HG03354 (cell line): Measurements from ENCODE around the gene SLC10A7.

Source experiments
- ATAC-seq: cut with Tn5 transposase; IDR thresholded peaks from one replicate; pipeline ENCODE4 v1.9.1; 2021; ENCODE audit warnings: mild to moderate bottlenecking; ENCODE audit not compliant: unreplicated experiment, poor library complexity, severe bottlenecking

SLC10A7 gene, protein sequence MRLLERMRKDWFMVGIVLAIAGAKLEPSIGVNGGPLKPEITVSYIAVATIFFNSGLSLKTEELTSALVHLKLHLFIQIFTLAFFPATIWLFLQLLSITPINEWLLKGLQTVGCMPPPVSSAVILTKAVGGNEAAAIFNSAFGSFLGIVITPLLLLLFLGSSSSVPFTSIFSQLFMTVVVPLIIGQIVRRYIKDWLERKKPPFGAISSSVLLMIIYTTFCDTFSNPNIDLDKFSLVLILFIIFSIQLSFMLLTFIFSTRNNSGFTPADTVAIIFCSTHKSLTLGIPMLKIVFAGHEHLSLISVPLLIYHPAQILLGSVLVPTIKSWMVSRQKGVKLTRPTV

DNA sequence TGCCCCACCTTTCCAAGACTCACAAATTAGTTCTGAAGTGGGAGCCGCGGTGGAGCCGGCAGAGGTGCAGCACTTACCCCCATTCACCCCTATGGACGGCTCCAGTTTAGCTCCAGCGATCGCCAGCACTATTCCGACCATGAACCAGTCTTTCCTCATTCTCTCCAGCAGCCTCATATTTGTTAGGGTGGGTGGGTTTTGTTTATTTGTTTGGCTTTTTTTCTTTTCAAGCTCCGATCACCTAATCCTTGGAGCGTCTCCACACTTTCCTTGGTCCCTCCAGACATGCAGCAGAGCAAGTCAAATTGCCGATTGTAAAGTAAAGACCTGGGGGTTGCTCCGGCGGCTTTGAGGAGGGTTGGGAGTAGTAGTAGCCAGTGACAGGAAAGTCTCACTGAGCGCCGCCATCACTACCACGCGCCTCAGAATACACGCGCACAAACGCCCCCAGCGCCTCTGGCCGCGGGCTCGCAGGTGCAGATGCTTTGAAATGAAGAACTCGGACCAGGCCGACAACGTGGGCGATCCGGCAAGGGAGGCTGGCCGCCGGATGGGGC lies at the start of gene SLC10A7:
Gene SLC10A7 (minus strand): TSS at position 400 of the 557 bp plus-strand sequence. CDS start 223 bp downstream, at position 177.
- peak; percentile 86 for ATAC-seq

DNA sequence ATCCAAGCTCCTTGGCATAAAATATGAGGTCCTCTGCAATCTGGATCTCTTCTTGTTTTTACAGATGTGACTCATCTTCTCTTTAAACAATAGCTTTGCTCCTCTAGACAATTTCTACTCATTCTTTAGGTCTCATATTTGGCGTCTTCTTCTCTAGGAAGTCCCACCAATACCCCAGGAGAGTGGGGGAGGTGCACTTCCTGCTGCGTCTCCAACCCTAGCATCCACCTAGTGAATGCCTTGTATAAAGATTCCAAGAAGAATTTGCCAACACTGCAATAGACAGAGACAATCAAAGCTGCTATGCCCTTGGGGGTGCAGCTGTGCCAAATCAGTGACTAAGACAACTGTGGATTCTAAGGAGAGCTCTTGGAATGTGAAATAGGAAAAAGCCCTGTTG lies 45.7 kb upstream of the SLC10A7 start:
- no peak for ATAC-seq

DNA sequence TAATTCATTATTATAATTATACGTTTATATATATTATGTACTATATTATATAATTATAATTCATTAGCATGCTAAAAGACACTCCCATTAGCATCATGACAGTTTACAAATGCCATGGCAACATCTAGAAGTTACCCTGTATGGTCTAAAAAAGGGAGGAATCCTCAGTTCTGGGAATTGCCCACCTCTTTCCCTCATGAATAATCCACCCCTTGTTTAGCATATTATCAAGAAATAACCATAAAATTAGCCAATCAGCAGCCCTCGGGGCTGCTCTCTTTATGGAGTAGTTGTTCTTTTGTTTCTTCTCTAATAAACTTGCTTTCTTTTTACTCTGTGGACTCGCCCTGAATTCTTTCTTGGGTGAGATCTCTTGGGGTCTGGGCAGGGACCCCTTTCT lies 42.8 kb upstream of the SLC10A7 start:
- ATAC-seq = no peak

DNA sequence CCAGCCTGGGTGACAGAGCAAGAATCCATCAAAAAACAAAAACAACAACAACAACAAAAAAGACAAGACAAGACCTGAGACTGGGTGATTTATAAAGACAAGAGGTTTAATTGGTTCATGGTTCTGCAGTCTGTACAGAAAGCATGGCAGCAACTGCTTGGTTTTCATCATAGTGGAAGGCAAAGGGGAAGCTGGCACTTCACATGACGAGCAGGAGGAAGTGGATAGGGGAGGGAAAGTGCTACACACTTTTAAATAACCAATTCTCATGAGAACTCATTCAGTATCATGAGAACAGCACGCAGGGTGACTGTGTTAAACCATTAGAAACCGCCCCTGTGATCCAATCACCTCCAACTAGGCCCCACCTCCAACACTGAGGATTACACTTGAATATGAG lies 28.4 kb upstream of the SLC10A7 start:
- ATAC-seq = no peak

DNA sequence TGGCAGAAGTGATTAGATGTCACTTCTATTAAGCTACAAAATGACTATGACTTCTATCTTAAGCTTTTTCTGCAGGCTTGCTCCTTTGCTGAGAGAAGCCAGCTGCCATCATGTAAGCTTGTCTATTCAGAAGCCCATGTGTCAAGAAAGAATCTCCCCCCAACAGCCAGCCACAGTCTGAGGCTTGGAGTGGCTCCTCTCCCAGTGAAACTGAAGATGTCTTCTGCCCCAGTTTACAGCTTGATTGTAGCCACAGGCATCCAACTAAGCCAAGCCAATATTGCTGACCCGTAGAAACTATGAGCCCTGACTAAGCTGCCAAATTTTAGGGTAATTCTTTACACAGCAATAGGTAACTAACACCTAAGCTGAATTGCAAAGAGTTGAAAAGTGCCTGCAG lies 26.7 kb upstream of the SLC10A7 start:
- ATAC-seq = no peak

DNA sequence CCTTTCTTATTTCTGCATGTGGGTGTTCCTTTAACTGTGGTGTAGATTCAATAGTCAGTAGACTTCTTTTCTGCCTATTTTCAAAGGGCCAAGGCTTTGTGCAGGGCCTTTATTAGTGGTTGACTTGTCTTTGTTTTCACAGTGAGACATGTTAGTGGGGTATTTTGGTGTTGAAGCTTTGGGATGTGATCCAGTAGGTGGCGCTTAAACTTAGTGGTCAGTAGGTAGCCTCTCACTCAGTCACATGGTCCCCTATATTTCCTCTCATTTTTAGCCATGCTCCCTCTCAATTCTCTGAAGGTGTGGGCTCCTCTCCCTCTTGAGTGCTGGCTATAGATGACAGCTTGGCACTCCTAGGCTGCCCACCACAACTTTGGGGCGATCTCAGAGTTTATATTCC lies 23.4 kb upstream of the SLC10A7 start:
- peak; percentile 67 for ATAC-seq

DNA sequence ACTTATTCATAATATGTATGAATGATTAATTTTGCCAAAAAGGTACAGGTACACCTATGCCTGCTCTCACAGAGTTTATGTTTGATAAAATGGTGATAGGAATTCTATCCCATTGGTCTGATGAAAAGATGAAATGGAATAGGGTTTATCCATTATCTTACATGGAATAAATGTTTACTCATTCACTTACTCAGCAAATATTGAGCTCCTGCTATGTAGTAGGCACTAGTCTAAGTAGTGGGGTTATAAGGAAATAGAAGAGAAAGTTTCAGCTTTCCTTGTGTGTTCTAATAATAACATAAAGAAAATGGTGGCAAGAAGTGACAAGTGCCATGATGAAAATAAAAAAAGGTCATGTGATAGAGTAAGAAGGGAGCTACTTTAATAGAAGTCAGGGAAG lies 12.4 kb upstream of the SLC10A7 start:
- ATAC-seq = no peak

DNA sequence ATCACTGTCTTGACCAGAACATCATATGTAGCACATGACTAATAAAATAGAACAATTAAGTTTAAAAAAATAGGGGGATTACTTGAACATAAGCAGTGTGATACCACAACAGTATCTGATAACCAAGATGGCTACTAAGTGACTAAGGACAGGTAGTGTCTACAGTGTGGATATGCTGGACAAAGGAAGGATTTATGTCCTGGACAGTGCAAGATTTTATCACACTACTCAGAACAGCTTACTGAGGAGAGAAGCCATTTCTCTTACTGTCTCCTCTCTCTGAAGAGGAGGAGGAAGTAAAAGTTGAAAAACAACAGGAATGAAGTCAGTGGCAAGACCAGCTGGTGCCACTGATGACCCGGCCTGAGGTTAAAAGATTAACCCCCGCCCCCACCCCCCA lies 4.0 kb upstream of the SLC10A7 start:
- ATAC-seq = no peak

DNA sequence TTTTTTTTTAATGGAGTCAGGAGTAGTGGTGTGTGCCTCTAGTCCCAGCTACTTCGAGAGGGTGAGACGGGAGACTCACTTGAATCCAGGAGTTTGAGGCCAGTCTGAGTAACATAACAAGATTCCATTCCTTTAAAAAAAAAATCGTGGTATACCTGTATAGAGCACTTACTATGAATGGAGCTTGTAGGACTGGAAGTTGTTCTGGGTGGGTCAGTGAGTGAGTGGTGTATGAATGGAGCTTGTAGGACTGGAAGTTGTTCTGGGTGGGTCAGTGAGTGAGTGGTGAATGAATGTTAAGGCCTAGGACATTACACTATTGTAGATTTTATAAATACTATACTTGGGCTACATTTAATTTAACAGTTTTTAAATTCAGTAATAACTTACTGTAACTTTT lies 2.9 kb upstream of the SLC10A7 start:
- no peak for ATAC-seq

DNA sequence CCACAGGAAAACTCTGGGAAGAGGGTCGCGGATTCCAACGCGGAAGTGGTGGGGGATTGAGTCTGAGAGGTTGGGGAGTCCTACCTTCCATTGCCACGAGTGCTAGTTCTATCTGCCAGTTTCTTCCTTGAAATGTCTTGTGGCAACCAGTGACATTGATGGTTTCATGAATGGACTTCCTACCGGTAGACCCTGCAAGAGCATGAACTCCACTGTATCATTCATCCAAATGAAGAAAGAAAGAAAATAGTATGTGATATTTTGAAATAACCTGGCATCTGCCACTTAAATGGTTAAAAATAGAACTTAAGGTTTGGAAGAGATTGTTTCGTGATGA lies 1.1 kb upstream of the SLC10A7 start:
- peak; percentile 30 for ATAC-seq

DNA sequence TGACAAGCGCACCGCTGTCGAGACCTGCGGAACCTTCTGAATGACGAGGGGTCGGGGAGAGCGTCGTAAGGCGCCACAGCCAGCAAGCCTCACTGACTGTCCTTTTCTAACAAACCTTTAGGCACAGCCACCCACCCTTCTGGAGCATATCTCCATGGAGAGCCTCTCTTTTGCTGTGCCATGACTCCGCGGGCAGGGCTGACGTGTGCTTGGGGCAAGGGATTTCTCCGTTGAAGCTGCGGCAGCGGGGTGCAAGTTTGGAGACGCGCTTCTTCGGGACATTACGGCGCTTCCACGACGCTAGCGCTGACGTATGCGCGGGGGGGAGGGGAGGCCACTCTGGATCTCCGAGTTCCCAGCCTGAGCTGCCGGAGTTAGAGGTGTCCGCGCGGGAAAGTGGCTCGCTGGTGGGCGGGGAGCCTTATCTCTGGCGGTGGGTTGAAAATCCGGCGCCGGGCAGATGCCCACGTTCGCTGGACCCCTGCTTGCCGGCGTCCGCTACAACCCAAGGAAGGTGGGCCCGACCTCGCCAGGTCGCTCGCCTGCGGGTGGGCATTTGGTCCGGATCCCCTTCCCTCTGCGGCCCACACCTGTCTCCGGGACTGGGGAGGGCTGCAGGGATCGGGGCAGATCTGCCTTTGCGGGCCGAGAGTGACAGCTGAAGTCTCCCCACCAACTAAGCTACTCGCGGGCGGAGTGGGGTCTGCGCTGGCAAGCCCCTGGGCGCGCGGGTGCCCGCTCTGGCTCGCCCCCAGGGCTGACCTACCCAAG lies 543 bp upstream of the SLC10A7 start:
- ATAC-seq = peak; percentile 79

DNA sequence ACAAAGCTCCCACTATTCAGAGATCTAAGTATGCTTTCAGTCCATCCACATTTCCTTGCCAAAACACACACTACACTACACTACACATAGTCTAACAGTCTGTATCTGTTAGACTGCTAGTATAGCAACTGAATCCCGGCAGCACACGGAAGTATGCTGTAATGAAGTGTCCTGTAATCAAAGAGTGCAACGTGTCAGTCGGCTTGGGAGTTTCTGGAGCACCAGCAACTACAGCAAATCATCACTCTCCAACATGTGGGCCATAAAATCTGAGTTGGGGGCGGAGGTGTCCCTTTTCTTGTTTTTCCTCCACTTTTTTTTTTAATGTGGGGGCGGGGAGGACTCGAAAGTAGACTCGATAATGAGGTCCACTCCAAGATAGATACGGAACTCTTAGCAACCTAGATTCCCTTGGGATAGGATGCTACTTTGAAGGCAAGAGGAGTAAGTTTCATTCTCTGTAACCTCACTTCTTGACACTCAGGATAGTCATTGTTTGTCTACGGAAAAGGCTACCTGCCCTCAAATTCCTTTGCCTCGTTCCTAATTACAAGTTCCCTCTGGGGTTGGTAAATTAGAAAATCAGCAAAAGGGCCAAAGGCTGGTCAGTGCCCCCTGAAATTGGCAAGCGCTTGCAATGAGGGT lies 722 bp downstream of the SLC10A7 start:
- peak; percentile 43 for ATAC-seq

DNA sequence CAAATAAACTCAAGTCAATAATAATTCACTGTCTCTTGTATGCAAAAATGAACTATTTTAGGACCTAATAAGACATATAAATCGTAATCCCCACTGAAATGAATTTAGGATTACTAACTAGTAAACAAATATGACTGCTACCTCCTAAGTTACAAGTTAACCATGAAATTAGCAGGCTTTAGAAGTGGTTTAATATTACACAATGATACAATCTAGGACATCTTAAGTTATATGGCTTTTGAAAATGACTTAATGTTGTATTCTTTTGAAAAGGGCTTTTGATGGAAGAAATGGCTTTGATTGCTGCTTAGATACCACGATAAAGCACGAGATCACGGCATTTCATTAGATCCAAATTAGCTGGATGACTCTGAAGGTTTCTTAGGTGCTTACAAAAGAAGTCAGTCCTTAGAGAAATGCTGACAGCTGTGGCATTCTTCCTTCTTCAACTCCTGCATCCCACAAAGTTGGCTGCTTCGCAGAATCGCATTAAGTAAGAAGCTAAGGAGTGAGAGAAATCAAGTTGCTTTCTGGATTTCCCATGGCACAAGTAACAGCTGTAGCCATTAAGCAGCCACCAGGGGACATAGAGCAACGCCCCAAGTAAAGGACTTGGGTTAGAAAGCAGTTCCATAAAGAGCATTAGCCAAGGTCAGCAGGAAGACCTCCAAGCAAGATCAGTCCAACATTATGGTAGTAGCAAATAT lies 6.9 kb downstream of the SLC10A7 start:
- no peak for ATAC-seq

DNA sequence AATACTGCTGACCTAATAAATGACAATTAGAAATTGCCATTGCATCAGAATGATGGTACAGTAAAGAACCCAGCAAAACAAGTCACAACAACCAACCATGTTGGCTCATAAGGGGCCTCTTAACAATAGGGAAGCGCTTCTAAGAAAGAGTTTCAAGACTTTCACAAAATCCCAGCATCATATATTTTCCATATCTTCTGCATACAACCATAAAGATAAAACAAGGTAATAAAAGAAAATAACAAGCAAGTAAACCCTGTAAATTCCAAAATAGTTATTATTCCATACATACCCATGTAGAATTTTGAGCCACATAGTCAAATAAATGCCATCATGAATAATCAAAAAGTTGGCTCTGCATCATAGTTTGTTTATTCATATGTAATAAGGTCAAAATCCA lies 8.2 kb downstream of the SLC10A7 start:
- ATAC-seq = no peak

DNA sequence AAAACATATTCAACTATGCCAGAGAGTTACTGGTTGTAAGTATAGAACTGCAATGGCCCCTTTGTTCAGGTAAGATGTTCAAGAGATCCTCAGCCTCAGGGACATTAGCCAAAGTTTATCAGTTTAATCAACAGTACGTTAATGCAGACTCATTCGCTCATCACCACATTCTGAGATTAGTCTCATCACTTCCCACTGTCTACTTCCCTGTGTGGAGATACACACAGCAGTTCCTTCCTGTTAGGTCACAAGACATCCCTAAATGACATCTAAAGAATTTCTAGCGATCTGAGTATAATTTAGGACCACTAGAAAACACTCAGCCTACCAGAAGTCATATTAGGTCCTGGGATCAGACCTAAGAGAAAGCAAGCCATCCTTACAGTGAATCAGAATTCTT lies 10.4 kb downstream of the SLC10A7 start:
- no peak for ATAC-seq

DNA sequence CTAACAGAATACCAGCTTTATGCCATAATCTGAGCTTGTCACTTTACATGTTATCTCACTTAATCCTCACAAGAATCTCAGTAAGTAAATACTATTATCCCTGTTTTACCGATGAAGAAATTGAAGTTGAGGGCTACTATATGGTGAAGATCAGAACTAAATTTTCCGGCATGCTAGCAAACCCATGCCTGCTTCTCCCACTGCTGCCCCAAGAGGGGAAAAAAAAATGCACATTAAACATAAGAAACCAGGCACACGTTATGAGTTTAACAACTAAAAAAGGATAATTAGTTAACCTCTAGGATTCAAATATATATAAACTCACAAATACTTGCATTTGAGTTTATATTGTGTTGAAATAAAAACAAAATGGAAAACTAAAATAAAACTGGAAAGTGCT lies 10.8 kb downstream of the SLC10A7 start:
- ATAC-seq = no peak

DNA sequence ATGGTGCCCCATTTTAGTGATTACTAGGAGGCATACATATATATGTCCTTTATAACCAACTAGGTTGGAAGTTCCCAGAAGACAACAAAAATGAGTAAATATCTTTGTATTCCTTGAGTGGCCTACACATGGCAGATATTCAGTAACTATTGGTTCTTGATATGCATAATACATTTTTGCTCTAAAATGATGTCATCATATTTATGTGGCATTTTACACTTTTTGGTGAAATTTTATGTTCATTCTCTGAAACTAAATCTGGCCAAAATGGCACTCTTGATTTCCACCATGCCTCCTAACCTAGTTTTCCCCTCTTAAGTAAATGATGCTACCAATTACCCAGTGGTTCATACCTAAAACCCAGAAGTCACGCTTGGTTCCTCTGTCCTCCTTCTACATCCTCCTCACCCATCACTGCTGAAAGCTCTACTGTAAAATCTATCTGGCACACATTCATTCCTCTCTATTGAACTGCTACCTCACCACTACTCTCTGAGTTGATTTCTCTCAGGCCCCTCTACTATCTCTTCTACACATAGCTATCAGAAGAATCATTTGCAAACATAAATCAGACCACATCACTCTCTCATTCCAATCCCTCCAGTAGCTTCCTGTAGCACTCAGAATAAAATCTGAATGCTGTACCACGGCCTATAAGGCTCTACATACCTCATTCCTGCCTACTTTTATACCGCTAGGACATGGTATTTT lies 13.4 kb downstream of the SLC10A7 start:
- no peak for ATAC-seq

DNA sequence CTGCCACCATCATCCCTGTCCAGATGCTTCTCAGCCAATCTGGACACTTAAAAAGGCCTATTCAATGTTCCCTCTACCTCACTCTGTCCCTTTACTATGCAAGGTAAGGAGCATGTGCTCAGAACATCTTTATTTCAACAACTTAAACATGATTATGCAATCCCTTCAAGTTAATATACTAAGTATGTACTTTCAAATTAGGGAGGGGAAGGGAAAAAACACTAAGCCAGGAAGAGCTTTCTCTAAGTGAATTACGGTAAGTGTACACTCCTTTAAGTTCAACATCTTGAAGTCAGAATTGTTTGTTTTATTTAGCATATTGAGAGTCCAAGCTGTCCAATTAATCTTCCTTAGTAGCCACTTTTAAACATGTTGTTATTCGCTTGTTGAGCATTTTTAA lies 14.1 kb downstream of the SLC10A7 start:
- no peak for ATAC-seq

DNA sequence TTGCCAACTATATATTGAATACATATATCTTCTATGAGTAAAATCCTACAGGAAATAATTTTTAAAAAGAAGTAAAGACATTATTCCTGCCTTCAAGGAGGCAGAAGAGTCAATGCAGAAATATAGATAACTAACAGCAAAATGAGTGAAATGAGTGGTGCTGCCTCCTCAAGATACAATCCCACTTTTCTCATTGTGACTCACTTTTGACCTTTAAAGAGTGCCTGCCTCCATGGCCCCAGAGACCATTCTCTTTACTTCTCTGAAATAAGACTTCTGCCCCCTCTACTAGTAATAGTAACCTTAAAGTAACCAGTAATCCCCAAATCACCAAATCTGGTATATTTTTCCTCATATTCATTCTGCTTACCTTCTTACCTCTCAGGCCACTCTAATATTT lies 15.5 kb downstream of the SLC10A7 start:
- no peak for ATAC-seq
